BLaER1 treated with 17β-estradiol and CSF1 and Interleukin-3, amounts not matched to agents 10 nM and 100 nM (cell line): Measurements from ENCODE around the gene NLRC5.
"Not testable (repeated sequence)": the region's sequence is repeated elsewhere in the genome, so short reads cannot be mapped to it uniquely, and the experiment has no call there.

Experiments
- H3K27ac ChIP-seq, 11 experiments: shearing (Covaris generic); formaldehyde crosslinking; 2 replicates each; pipeline ENCODE4 v1.8.1; 2022
- H3K27me3 ChIP-seq, 11 experiments: shearing (Covaris generic); formaldehyde crosslinking; 2 replicates each; pipeline ENCODE4 v1.8.1; 2022
- H3K36me3 ChIP-seq, 11 experiments: shearing (Covaris generic); formaldehyde crosslinking; 2 replicates each; pipeline ENCODE4 v1.8.1; 2022
- H3K4me1 ChIP-seq, 10 experiments: shearing (Covaris generic); formaldehyde crosslinking; 2 replicates each; pipeline ENCODE4 v1.8.1; 2022
- H3K4me2 ChIP-seq, 11 experiments: shearing (Covaris generic); formaldehyde crosslinking; 2 replicates each; pipeline ENCODE4 v1.8.1; 2022
- H3K4me3 ChIP-seq, 10 experiments: shearing (Covaris generic); formaldehyde crosslinking; 2 replicates each; pipeline ENCODE4 v1.8.1; 2022
- H3K9ac ChIP-seq, 11 experiments: shearing (Covaris generic); formaldehyde crosslinking; 2 replicates each; pipeline ENCODE4 v1.8.1; 2022
- H3K9me3 ChIP-seq, 11 experiments: shearing (Covaris generic); formaldehyde crosslinking; replicated peaks in 1 of 11; 2 replicates each; pipeline ENCODE4 v1.8.1; 2022
- H4K20me1 ChIP-seq, 11 experiments: shearing (Covaris generic); formaldehyde crosslinking; 2 replicates each; pipeline ENCODE4 v1.8.1; 2022
- Cebpa-rat ChIP-seq, 11 experiments: shearing (Covaris generic); IDR thresholded peaks; 2 replicates each; pipeline ENCODE4 v1.8.1; 2022

The NLRC5 gene

DNA sequence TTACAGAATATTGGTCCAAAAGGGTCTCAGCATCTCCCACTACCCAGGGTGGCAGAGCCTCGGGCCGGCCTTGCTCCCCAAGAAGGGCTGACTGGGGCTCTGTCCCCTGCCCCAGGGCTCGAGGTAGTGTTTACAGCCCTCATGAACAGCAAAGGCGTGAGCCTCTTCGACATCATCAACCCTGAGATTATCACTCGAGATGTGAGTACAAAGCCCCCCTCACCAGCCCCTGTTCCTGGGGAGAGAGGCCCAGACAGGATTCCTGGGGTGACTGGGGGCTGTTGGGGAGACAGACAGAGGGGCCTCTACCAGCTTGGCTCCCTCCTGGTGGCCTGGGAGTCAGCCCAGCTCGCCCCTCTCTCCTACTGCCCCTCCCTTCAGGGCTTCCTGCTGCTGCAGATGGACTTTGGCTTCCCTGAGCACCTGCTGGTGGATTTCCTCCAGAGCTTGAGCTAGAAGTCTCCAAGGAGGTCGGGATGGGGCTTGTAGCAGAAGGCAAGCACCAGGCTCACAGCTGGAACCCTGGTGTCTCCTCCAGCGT lies 6.1 kb upstream of the NLRC5 start:
- Histone ChIP-seq H3K4me1 (peaks cover 87 to 100% (median 99%) of the 10 kb centered on the region in 10 experiments), H3K36me3 (no peaks in the 10 kb centered on the region), H3K9ac (peak overlapping the region in 7 of 11 experiments; percentile 8 to 45 (median 20); a peak in 8 of 22 replicates), H3K27ac (peak overlapping the region in 7 of 11 experiments; percentile 6 to 52 (median 22); a peak in 8 of 22 replicates), H4K20me1 (no peaks in the 10 kb centered on the region), H3K27me3 (no peaks in the 10 kb centered on the region), H3K4me3 (no peak overlapping the region), H3K9me3 (peaks cover 0 to 11% (median 0%) of the 10 kb centered on the region in 11 experiments; a peak in 6 of 22 replicates), H3K4me2 (peak overlapping the region; percentile 42 to 99 (median 90))
- TF ChIP-seq Cebpa-rat (IDR thresholded peaks at IDR 0.05): no peak

DNA sequence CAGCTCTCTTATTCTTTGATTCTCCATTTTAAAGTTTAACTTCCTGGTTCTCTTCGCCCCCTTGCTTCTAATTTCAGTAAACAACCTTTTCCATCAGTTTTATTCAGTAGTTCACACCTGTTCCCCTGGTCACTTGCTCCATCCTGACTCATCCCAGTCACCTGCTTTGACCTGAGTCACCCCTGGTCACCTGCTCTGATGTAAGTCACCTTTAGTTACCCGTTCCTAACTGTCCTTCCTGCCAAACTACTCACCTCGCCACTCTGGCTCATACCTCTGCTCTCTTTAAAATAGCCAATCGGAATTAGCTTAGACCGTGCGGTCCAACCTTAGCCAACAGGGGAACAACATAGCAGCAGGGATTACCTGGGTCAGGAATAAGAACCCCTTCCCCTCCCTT lies 4.7 kb upstream of the NLRC5 start:
- Histone ChIP-seq H3K27ac (peak overlapping the region in 4 of 11 experiments; percentile 35 to 58 (median 51); a peak in 1 of 22 replicates), H3K36me3 (no peaks in the 10 kb centered on the region), H3K9me3 (peaks cover 0 to 8% (median 0%) of the 10 kb centered on the region in 11 experiments; a peak in 6 of 22 replicates), H3K4me1 (peaks cover 91 to 97% (median 95%) of the 10 kb centered on the region in 10 experiments), H3K27me3 (no peaks in the 10 kb centered on the region), H3K4me3 (no peak overlapping the region), H4K20me1 (no peaks in the 10 kb centered on the region), H3K9ac (no peak overlapping the region), H3K4me2 (peak overlapping the region; percentile 60 to 99 (median 90))
- TF ChIP-seq Cebpa-rat (IDR thresholded peaks at IDR 0.05): no peak

DNA sequence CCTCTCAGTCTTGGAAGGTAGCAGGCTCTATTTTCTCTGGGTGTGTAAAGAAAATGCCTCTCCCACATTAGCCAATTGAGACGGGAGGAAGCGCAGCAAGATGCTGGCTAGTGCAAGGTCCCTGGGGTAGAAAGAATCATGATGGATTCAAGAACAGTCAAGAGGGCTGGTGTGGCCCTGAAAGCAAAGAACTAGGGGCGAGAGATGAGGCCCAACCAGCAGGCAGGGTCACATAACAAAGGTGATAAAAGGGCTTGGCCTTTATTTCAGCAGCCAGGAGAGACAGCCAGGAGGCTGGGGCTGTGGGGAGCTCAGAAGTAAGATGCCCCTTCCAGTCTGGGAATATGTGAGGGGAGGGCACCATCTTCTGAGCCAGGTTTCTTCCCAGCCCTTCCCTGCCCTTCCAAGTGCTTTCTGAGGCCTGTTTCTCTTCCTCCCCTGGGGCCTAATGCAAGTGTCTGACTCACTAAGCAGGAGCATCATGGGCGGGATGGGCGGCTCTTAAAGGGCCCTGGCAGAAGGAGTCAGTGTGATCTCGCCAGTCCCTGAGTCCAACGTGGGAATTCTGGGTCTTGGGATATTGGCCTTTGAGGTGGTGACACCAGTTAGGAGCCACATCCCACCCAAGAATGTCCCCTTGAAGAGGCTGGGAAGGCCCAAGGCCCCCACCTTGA lies 3.9 kb upstream of the NLRC5 start:
- peaks cover 88 to 96% (median 93%) of the 10 kb centered on the region in 10 experiments for H3K4me1 ChIP-seq
- H3K9me3 ChIP-seq: 0 out of 22 replicates have a peak, but pooled peaks cover 0 to under 1% (median 0%) of the 10 kb centered on the region in 11 experiments
- H3K4me2 ChIP-seq: peak overlapping the region; percentile 60 to 99 (median 90)
- H3K9ac ChIP-seq: peak overlapping the region; percentile 0 to 52 (median 31); a peak in 14 of 22 replicates
- no peak overlapping the region for H3K4me3 ChIP-seq
- no peaks in the 10 kb centered on the region; a peak in 1 of 22 replicates for H4K20me1 ChIP-seq
- peak overlapping the region; percentile 24 to 70 (median 51); a peak in 21 of 22 replicates for H3K27ac ChIP-seq
- no peaks in the 10 kb centered on the region for H3K36me3 ChIP-seq
- no peak for TF ChIP-seq Cebpa-rat (IDR thresholded peaks at IDR 0.05)
- no peaks in the 10 kb centered on the region for H3K27me3 ChIP-seq

DNA sequence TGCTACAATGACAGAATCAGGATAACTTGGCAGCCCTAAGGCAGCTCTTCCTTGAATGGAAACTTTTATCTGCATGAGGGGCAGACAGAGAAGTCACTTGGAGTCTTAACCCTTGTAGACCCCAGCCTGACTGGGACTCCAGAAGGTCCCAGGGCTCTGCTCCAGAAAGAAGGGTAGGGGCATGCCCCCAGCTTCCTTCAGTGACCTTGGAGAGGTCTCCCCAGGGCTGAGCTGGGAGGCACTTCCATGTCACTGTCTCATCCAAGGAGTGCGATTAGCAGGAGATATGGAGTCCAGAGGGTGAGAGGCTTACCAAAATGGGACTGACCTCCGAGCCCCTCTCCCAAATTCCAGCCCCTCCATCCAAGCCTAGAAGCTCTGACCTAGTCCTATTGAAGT lies 3.4 kb upstream of the NLRC5 start:
- Histone ChIP-seq H3K9ac (peak overlapping the region in 9 of 11 experiments; percentile 0 to 52 (median 34); a peak in 10 of 22 replicates), H3K4me2 (peak overlapping the region; percentile 60 to 99 (median 90)), H3K4me3 (no peak overlapping the region), H4K20me1 (no peaks in the 10 kb centered on the region; a peak in 1 of 22 replicates), H3K4me1 (peaks cover 88 to 96% (median 93%) of the 10 kb centered on the region in 10 experiments), H3K9me3 (no peaks in the 10 kb centered on the region), H3K36me3 (no peaks in the 10 kb centered on the region), H3K27ac (peak overlapping the region; percentile 24 to 70 (median 51); a peak in 21 of 22 replicates), H3K27me3 (no peaks in the 10 kb centered on the region)
- TF ChIP-seq Cebpa-rat (IDR thresholded peaks at IDR 0.05): no peak

DNA sequence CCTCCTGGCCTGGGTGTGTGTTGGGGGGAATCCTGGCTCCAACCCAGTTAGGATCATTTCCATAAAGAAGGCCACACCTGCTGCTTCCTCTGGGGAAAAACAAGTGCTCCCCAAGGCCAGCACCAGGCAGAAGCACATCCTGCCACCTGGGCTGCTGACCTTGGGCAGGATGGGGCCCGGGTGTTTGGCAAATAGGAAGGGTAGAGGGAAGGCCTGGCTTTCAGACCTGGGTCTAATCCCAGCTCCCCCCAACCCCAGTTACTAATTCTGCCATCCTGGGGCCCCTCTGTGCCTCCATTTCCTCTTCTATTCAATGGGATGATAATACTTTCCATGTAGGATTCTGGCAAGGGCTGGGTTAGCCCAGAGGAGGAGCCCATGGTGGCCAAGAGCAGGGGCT lies 3.0 kb upstream of the NLRC5 start:
- H3K4me1 ChIP-seq: peaks cover 88 to 96% (median 93%) of the 10 kb centered on the region in 10 experiments
- H3K4me2 ChIP-seq: peak overlapping the region; percentile 60 to 99 (median 90)
- H3K4me3 ChIP-seq: no peak overlapping the region
- no peaks in the 10 kb centered on the region for H3K9me3 ChIP-seq
- H3K36me3 ChIP-seq: peaks cover 0 to 1% (median 0%) of the 10 kb centered on the region in 11 experiments; a peak in 2 of 22 replicates
- H3K9ac ChIP-seq: peak overlapping the region in 5 of 11 experiments; percentile 0 to 46 (median 27); a peak in 6 of 22 replicates
- no peaks in the 10 kb centered on the region for H3K27me3 ChIP-seq
- no peaks in the 10 kb centered on the region; a peak in 1 of 22 replicates for H4K20me1 ChIP-seq
- H3K27ac ChIP-seq: peak overlapping the region in 10 of 11 experiments; percentile 34 to 70 (median 52); a peak in 17 of 22 replicates
- TF ChIP-seq Cebpa-rat (IDR thresholded peaks at IDR 0.05): no peak

DNA sequence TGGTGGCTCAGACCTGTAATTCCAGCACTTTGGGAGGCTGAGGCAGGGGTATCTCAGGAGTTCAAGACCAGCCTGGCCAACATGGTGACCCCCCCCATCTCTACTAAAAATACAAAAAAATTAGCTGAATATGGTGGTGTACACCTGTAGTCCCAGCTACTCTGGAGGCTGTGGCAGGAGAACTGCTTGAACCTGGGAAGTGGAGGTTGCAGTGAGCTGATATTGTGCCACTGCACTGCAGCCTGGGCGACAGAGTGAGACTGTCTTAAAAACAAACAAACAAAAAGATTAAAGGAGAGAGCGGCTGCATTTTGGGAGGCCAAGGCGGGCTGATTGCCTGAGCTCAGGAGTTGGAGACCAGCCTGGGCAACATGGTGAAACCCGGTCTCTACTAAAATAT lies 2.4 kb upstream of the NLRC5 start:
- H3K27me3 ChIP-seq, H3K36me3 ChIP-seq, H4K20me1 ChIP-seq, H3K9me3 ChIP-seq, H3K4me3 ChIP-seq: not testable (repeated sequence)
- H3K9ac ChIP-seq: peak overlapping the region in 1 of 11 experiments; percentile 12; a peak in 1 of 22 replicates
- H3K4me2 ChIP-seq: peak overlapping the region in 10 of 11 experiments; percentile 63 to 99 (median 92); a peak in 20 of 22 replicates
- H3K4me1 ChIP-seq: peaks cover 88 to 96% (median 93%) of the 10 kb centered on the region in 10 experiments
- H3K27ac ChIP-seq: peak overlapping the region in 7 of 11 experiments; percentile 26 to 70 (median 53); a peak in 7 of 22 replicates

DNA sequence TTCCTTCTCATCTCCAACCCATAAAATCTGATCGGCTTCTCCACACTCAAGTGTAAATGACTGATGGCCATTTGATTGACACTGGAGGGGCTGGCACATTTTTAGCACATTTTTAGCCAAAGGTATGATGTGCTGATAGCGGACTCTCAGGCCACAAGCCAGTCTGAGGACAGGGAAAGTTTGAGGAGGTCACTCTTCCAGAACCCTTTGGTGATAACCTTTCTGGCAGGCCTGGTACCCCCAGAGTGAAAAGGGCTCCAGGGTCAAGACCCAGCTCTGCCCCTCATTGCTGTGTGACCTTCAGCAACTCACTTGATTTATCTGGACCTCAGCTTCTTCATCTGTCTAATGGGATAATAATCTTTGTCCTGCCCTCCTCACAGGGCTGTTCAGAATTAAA lies 1.7 kb upstream of the NLRC5 start:
- Histone ChIP-seq H3K9ac (no peak overlapping the region), H3K9me3 (no peaks in the 10 kb centered on the region), H3K4me2 (peak overlapping the region; percentile 90 to 99 (median 96); a peak in 17 of 22 replicates), H3K4me1 (peaks cover 84 to 95% (median 89%) of the 10 kb centered on the region in 10 experiments), H3K4me3 (no peak overlapping the region), H3K27ac (0 out of 22 replicates have a peak overlapping the region, but pooled peaks of 2 of the 11 experiments have one; percentile 26 to 70), H3K36me3 (peaks cover 0 to 15% (median 7%) of the 10 kb centered on the region in 11 experiments; a peak in 4 of 22 replicates), H3K27me3 (no peaks in the 10 kb centered on the region), H4K20me1 (peaks cover 0 to 12% (median 0%) of the 10 kb centered on the region in 11 experiments; a peak in 3 of 22 replicates)
- TF ChIP-seq Cebpa-rat (IDR thresholded peaks at IDR 0.05): no peak

DNA sequence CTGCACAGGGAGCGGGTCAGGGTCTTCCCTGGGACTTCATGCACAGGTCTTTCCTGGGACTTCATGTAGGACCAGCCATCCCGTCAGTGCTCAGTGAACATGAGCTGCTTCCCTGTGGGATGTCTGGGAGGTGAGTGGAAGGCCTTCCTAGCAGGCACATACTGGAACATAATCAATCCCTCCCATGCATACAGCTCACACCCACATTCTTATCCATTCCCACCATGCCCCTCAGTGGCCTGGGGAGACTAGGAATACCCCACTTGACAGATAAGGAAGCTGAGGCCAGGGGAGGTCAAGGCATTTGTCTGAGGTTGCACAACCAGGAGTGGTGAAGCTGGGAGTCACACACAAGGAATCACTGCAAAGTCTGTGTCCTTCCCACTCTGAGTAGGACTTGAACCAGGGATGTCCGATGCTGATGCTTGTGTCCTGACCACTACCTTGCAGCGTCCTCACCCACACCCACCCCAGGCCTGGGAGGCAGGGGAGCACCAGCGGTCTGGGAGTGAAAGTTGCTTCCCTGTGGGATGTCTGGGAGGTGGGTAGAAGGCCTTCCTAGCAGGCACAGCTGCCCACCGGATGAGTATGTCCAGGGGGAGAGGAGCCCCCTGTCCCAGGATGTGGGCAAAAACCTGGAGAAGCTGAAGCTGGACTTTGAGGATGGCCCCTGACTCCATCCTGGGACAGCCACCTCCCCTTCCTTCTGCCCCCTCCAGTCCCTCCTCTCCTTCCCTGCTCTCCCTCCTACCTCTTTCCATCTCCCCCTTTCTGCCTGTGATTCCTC lies 1.0 kb upstream of the NLRC5 start:
- peak overlapping the region; percentile 64 to 92 (median 80); a peak in 19 of 20 replicates for H3K4me3 ChIP-seq
- peaks cover 0 to 12% (median 0%) of the 10 kb centered on the region in 11 experiments; a peak in 3 of 22 replicates for H4K20me1 ChIP-seq
- peak overlapping the region; percentile 90 to 99 (median 96) for H3K4me2 ChIP-seq
- no peaks in the 10 kb centered on the region for H3K9me3 ChIP-seq
- H3K27ac ChIP-seq: peak overlapping the region; percentile 68 to 90 (median 86); a peak in 19 of 22 replicates
- H3K4me1 ChIP-seq: peaks cover 77 to 91% (median 86%) of the 10 kb centered on the region in 10 experiments
- peak overlapping the region; percentile 72 to 95 (median 88) for H3K9ac ChIP-seq
- no peak for TF ChIP-seq Cebpa-rat (IDR thresholded peaks at IDR 0.05)
- H3K27me3 ChIP-seq: no peaks in the 10 kb centered on the region
- peaks cover 0 to 21% (median 7%) of the 10 kb centered on the region in 11 experiments; a peak in 4 of 22 replicates for H3K36me3 ChIP-seq
